NCI-H187 (cell line): ENCODE measurements around the gene TM7SF2.

Source experiments
- DNase-seq, 2 experiments: peaks; one replicate each; lab custom pipeline; 2025; lab: John Stamatoyannopoulos, UW

TM7SF2 gene

DNA sequence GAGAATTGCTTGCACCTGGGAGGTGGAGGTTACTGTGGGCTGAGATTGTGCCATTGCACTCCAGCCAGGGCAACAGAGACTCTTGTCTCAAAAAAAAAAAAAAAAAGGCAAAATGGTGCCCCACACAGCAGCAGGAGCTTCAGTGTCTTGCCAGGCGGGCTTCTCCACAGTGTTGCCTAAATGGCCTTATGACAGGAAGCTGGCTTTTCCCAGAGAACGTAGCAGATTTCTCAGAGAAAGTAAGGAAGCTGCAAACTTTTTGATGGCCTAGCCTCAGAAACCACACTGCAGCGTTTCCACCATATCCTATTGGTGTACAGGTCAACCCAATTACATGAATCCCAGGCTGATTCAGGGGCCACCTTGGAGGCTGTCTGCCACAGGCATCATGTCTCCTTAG is 45.7 kb downstream of the TM7SF2 start:
- DNase-seq: no peak

DNA sequence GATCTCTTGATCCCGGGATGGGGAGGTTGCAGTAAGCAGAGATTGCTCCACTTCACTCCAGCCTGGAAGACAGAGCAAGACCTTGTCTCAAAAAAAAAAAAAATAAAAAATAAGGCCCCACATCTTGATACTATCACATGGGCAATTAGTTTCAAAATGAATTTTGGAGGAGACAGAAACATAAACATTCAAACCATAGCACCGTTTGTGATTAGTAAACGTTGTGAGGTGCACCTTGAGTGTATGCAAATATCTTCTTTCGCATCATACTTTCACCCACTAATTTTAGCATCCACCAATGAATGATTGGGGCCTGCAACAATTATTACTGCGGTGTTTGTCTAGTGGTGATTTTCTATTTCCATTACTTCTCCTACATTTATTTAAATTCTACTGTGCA is 47.3 kb downstream of the TM7SF2 start:
- no peak for DNase-seq

DNA sequence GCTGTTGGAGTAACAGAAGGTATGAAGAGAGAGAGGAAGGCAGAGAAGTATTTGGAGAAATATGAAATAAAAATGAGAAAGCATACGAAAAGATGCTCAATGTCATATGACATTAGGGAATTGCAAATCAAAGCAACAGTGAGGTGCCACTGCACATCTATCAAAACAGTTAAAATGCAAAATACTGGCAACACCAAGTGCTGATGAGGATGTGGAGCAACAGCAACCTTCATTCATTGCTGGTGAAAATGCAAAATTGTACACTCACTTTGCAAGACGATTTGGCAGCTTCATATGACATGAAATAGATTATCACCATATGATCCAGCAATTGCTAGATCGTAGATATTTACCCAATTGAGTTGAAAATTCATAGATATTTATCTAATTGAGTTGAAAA is 49.0 kb downstream of the TM7SF2 start:
- DNase-seq: no peak

DNA sequence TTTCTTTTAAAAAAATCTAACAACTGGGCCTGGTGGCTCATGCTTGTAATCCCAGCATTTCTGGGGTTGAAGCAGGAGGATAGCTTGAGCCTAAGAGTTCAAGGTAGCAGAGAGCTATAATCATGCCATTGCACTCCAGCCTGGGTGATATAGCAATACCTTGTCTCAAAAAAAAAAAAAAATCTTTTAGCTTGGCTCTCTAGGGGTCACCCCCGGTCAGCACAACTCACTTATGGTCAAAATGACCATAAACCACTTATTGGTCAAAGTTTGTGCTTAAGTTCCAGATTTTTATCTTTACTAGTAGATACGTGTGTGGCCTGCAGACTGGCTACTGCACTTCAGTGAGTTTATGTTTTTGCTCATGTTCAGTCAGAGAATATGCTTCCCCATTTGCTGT is 52.0 kb downstream of the TM7SF2 start:
- DNase-seq: no peak
